ENCODE measurements around the gene CMTM5.

CMTM5 gene

DNA sequence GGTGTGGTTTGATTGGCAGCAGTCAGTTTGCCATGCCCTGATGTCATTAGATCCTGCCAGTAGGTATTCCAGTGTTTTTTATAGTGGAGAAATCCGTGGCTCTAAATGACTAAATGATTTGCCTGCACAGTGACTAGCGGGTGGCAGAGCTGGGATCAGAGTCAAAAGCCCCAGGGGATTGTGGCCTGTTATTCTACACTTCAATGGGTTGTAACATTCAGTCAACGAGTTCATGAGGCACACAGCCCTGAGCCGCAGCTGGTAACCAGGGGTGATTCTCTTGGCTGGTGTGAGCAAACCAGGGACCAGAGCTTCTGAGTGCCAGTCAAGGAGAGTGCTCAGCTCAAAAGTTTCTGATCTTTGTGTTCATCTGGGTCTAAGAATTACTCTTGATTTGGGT is 29.4 kb downstream of the CMTM5 start:
- no peak for FAIRE-seq
- no peak for DNase-seq (ENCODE audit: insufficient read length, low spot score)
- TF ChIP-seq, protein P1, sequence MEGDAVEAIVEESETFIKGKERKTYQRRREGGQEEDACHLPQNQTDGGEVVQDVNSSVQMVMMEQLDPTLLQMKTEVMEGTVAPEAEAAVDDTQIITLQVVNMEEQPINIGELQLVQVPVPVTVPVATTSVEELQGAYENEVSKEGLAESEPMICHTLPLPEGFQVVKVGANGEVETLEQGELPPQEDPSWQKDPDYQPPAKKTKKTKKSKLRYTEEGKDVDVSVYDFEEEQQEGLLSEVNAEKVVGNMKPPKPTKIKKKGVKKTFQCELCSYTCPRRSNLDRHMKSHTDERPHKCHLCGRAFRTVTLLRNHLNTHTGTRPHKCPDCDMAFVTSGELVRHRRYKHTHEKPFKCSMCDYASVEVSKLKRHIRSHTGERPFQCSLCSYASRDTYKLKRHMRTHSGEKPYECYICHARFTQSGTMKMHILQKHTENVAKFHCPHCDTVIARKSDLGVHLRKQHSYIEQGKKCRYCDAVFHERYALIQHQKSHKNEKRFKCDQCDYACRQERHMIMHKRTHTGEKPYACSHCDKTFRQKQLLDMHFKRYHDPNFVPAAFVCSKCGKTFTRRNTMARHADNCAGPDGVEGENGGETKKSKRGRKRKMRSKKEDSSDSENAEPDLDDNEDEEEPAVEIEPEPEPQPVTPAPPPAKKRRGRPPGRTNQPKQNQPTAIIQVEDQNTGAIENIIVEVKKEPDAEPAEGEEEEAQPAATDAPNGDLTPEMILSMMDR (IDR thresholded peaks at IDR 0.05; ENCODE audit: insufficient read depth, missing control alignments): no peak

DNA sequence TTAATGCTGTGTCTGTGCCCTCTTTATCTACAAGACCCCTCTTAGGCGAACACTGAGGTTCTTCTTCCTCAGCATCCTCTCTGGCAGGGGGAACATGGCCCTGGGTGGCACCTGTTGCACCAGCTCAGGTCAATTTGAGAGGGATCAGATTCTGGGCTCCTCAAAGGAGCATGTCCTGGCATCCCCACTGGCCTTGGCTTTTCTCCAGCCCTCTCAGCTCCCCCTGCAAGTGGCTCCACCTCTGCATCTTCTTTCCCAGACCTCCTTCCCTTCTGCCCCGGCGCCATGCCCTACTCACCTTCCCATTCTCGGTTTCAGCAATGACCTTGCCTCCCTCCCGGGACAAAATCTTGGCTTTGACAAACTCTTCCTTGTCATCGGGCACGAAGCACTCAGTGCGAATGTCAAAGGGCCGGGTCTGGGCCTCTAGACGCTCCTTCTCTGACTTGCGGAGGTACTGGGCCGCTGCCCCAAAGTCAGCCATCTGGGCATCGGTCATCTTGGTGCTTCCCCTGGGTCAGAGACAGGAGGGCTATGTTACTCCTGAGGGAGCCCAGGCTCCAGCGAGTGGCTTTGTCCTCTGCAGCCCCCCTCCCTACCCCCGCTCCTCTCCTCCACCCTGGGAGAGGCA is 30.0 kb downstream of the CMTM5 start:
- FAIRE-seq: no peak
- TF ChIP-seq, protein P1 (IDR thresholded peaks at IDR 0.05; ENCODE audit: insufficient read depth, missing control alignments): no peak
- DNase-seq (ENCODE audit: insufficient read length, low spot score): no peak

DNA sequence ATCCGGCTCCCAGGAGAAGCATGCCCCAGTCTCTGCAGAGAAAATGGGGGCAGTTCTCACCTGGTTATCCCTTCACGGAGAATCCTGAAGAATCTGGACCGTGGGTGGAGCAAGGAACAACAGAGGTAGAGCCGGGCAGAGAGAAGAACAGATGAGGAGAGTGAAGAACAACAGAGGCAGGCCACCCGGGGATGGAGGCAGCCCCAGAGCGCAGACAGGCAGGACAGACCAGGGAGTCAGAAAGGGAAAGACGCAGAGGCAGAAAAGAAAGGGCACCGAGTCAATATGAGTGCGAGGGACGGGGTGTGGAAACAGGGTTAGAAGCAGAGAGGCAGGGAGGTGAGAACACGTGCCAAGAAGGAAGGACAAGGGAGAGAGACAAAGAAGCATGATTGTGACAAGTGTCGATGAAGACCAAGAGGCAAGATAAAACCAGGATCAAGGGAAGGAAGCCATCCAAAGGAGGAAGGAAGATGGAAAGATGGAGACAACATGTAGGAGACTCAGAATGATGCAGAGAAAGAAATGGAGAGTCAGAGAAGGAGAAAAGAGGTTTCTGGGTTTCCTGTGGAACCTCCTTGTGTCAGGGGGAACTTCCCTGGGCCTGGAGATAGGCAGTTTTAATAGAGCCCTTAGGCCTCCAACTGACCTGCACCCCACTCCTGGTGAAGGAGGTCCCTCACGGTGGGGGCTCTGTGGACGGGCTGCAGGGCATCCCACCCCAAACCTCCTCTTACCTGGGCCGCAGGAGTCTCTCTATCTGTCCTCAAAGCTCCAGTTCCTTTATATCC is 30.9 kb downstream of the CMTM5 start, which contains the start of gene MYH6:
MYH6 (minus strand) TSS at position 758 of the 791 bp plus-strand sequence. CDS start 1,050 bp downstream, outside the sequence.
- TF ChIP-seq, protein P1 (IDR thresholded peaks at IDR 0.05; ENCODE audit: insufficient read depth, missing control alignments): no peak
- FAIRE-seq (no peak), DNase-seq (ENCODE audit: insufficient read length, low spot score) (no peak)

DNA sequence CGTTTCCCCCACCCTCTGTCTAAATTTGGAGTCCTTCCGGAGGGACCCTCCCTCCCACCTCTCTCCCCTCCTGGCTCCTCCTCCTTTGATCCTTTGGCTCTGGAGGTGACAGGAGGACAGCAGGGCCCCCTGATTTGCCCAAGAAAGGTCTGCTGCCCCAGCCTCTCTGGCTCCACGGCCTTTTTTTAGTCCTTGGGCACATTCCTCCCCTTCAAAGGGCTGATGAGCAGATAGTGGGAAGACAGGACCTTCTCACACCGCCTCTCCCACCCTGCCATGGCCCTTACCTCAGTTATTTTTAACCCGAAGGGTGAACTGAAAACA is 31.4 kb downstream of the CMTM5 start:
- FAIRE-seq (no peak), DNase-seq (ENCODE audit: insufficient read length, low spot score) (no peak)
- TF ChIP-seq, protein P1 (IDR thresholded peaks at IDR 0.05; ENCODE audit: insufficient read depth, missing control alignments): no peak

DNA sequence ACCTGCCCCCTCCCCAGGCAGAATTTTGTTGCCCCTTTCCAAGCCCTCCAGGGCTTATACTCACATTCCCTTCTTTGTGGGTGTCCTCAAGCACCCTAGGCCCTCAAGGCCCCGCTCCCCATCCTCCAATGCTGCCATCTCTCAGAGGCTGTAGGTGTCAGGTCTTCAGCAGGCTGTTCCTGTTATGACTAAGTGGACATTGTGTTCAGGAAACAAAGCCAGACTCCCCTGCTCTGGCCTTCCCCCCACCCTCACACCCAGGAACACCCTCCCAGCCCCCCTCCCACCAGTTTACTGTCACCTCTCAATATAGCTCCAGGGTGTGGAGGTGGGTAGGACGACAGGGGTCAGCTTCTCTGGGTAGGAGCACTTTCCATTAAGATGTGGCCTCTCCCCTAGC is 32.6 kb downstream of the CMTM5 start:
- TF ChIP-seq, protein P1 (IDR thresholded peaks at IDR 0.05; ENCODE audit: insufficient read depth, missing control alignments): no peak
- DNase-seq (ENCODE audit: insufficient read length, low spot score) (no peak), FAIRE-seq (no peak)

DNA sequence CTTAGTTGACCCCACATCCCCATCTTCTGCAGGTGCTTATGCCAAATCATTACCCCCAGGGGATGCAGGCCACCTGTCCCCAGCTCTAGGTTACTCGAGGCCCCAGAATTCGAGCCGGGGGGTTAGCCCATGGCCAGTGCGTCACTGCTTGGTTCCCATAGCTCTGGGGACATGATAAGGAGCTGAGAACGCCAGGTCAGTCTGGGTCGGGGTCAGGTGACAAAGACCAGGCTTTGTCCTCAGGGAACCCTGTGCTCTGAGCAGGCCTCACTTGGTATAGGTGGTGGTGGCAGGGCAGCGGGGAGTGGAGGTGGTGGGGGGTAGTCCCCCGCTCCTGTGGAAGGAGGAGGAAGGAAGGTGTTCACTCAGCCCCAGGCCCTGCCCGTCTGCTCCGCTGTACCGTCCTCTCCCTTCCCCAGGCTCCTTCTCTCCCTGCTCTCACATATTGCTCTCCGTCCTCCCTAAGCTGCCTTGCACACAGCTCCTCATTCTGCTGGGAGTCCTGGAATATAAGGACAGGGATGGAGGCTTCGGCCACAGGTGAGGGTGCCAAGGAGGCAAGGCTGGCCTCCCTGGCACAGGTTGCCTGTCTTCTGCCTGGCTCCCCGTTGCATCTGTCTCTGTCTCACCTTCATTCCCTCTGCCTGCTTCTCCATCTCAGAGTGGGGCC is 33.3 kb downstream of the CMTM5 start:
- TF ChIP-seq, protein P1 (IDR thresholded peaks at IDR 0.05; ENCODE audit: insufficient read depth, missing control alignments): no peak
- DNase-seq (ENCODE audit: insufficient read length, low spot score) (no peak), FAIRE-seq (no peak)

All from D721Med (cell line).